Endometrial microvascular endothelial cells (primary cell): Measurements from ENCODE around the gene CPN2. TPM values are rescaled to one million over a fixed set of nuclear protein-coding genes. Genes with fewer than 3 reads are reported as not detected.

Source experiments
- in situ Hi-C: cut with HindIII; loops from 2 replicates; pipeline ENCODE4 v1.10.0; 2017; ENCODE audit warnings: low sequenced_read_pairs, low pct_unique_long_range_greater_than_20kb; ENCODE audit errors: inconsistent ontology term
- total RNA-seq: library from RNA; depleted of rRNA; stranded (reverse); fragments of >200 nt; gene quantifications from one replicate; pipeline ENCODE4 v1.2.3, GENCODE V29; 2015; ENCODE audit errors: inconsistent ontology term

The CPN2 gene
- total RNA-seq, 1 donor from 2014 or later, result not detected

DNA sequence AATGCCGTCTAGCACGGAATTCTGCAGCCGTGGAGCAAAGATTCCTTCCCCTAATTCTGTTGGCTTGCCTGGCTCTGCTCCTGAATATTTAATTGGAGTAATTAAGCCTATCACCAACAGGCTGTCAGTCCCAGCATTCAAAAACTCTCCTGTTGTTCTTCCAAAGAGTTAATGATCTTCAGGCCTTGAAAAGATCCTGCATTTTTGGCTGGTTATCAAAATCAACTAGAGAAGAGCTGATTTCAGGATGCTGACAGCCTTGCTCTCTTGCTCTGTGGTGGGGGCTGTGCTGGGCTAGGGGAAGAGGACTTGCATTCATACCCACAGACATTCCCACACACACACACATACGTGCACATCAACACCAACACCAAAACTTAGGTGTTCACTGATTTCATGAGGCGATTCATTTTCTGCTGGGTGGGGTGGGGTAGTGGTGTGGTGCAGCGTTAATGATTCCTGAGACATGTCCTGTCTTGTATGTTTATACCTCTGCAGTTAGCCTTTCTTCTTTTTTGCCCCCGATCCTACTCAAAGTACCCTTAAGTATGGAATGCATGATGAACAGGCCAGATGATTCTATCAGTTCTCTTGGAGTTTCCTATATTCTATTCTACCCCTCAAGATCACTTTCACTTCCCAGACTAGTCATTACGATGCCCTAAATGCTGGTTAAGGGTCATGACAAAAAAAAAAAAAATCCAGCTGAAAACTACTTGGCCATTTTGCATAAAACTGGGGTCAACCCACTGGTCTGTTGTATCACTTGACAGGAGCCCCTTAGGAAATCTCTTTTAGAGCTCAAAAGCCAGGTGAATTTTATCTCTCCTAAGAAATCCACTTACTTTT lies 42.3 kb downstream of the CPN2 start:
- in situ Hi-C loops, result loop anchor here (10.0 to 25.0 kb wide), 4 partner anchors 174 to 534 kb away; partner anchors contain the start of gene HES1

DNA sequence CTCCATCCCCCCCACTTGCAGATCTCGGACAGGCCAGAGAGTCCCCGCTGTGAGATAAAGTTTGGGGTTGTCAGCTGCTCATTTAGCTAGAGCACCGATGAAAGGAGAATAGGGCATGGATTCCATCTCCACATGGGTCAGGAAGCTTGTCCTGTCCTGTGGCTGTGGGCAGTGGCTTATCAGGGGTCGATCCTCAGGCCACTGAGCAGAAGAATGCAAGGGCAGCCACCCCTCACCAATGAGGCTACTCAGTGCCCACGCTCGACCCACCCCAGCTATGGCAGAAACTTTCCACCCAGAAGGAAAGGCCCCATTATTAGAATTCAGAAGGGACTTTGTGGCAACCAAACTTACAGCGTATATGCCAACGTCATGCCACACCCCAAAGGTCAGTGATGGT lies 43.3 kb downstream of the CPN2 start:
- in situ Hi-C loops, result loop anchor here (10.0 to 25.0 kb wide), 4 partner anchors 173 to 533 kb away; partner anchors contain the start of gene HES1

DNA sequence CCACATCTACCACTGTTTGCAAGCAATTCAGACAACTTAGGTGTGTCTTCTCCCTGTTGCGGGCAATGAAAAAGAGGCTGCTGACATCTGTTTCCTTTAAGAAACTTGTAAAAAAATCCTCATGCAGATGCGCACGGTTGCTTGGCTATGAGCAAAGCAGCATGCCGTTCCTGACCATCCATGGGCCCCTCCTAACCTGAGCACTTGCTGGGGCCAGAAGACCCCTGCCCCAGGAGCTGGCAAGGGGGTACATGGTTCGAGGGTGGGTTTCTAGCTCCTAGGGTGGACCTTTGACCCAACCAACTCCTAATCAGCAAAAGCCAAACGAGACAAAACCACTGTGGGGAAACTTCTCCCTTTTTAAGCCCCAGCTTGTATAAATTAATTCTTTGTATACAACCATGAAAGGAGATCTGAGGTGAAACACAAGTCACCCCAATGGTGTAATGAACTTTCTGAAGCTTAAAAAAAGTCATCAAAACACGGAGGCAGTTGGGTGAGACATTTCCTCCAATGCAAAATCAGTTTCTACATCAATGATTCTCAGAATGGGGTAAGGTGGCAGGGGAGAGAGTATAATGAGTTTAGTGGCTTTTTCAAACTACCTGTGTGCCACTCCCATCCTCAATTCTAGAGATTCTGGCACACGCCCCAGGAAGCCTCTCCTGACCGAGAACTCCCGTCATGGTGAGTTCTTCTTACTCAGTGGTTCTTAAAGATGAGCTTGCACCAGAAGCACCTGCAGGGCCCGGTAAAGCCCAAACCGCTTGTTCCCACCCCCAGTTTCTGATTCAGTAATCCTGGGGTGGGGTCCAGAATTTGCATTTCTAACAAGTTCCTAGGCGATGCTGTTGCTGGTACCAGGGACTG lies 44.1 kb downstream of the CPN2 start:
- in situ Hi-C loops, result loop anchor here (10.0 to 25.0 kb wide), 4 partner anchors 172 to 532 kb away; partner anchors contain the start of gene HES1

DNA sequence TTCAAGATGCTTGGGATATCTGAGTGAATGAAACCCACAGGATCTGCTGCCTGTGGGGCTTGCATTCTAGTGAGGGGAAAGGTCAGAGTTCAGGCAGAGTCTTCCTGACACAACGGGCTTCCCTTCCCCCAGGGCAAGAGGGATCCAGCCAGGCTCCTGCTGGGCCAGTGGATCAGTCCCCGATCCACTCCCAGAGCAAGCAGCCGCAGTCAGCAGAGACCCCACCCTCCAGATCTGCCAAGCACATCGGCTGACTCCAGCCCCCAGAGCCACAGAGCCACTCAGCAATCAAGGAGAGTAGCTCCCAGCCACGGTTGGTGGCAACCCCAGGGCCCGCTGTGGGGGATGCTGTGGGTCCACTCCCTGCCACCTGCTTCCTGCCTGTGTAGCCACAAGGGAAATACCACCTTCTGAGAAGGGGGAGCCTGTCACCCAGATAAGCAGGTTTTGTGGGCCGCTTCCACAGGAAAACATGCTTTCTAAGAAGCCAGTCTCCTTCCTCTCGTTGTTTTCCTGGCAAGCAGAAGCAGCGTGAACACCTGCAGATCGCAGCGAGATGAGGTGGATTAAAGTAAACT lies 44.9 kb downstream of the CPN2 start:
- in situ Hi-C loops, result loop anchor here (10.0 to 25.0 kb wide), 4 partner anchors 171 to 531 kb away; partner anchors contain the start of gene HES1

DNA sequence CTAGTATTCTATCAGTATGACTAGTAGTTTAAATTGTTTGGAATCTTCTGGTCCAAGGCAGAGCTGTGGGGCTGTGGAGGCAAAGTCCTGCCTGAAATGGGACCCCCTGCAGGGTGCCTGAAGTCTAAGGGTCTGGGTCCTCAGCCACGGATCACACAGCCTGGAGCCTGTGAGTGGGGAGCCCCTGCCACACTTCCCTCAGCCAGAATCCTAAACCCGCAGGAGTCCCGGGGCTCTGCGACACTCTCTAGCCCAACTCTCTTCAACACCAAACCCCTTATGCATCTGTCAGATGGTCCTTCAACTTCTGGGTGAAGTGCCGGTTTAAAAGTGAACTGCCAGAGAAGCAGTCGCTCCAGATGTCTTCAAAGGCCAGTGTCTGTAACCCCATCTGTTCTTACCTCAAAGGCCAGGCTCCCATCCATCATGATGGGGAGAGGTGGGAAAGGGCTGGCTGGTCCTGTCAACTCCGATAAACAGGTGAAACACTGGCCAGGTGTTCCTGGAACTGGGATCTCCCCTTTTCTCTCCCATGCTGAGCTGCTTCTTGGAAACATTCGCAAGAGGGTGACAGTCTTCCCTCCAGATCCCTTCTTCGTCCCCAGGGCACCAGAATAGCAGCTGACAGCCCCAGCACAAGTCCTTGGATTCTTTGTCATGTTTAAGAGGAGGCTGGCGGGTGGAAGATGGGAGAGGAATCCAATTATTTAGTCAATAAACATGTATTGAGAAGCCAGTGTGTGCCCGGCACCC lies 45.6 kb downstream of the CPN2 start:
- in situ Hi-C loops, result loop anchor here (10.0 to 25.0 kb wide), 4 partner anchors 171 to 531 kb away; partner anchors contain the start of gene HES1

DNA sequence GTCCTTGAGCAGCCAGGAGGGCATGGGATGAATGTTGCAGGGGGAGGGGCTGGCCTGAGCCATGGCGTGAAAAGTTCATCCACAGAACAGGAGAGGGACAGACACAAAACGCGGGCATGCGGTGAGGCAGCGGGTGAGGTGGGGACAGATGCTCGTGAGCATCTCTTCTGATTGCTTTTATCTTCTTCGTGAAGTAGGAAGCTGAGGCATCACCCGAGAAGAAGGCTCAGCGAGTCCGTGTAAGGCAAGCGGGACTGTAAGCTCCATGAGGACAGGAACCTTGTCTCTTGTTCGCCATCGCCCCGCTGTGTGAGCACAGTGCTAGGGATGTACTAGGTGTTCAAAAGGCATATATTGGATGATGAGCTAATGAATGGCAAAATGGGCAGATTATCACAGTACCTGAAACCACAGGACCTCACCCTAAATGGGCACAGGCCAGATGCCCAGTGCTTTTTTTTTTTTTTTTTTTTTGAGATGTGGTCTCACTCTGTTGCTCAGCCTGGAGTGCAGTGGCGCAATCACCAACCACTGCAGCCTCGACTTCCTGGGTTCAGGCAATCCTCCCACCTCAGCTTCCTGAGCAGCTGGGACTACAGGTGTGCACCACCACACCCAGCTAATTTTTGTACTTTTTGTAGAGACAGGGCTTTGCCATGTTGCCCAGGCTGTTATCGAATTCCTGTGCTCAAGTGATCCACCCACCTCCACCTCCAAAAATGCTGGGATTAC lies 46.8 kb downstream of the CPN2 start:
- in situ Hi-C loops, result loop anchor here (10.0 to 25.0 kb wide), 4 partner anchors 170 to 530 kb away; partner anchors contain the start of gene HES1

DNA sequence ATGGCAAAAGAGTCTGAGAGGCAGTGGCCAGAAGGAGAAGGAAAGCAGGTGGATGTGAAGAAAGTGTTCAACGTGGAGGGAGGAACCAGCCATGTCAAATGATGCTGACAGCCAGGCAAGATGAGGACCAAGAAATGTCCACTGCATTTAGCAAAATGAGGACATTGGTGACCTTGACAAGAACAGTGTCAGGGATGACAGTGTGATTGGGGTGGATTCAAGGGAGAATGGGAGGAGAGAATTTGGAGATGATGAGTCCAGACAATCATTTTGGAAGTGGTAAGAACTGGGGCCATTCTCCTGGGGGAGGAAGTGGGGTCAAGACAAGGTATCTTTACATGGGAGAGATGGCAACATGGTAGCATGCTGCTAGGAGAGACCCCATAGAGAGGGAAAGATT lies 47.4 kb downstream of the CPN2 start:
- in situ Hi-C loops, result loop anchor here (10.0 to 25.0 kb wide), 4 partner anchors 169 to 529 kb away; partner anchors contain the start of gene HES1

DNA sequence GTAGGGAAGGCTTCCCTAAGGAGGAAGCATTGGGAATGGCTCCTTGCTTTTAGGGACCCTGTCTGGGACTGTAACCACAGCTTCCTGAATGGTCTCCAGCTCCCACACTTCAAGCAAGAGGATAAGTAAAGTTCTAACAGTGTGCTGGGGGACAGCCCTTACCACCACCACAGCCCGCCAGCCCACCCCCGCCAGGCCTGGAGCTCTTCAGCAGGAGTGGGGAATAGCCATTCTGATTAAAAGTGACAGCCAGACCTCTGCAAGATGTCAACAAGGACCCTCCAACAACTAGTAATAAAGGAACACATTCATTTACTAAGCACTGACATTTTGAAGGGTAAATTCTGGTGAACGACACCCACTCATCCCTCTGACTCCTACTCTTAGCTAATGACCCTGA lies 49.4 kb downstream of the CPN2 start:
- in situ Hi-C loops, result loop anchor here (10.0 to 25.0 kb wide), 4 partner anchors 167 to 527 kb away; partner anchors contain the start of gene HES1

DNA sequence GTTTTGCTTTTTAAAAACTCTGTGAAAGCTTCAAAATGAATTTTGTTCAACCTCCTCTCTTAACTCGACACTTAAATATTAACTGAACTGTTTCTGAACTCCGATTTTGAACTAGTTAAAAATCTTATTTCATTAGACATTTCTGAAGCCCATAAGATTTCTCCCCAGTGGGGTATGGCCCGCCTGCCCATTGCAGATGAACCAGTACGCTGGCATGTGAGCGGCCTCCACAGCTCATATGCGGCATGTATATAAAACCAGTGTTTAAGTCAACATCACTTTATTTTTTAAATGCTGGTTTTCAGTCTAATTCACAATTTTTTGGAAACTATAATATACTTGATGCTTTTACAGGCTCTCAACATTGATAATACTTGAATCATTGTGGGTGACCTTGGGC lies 50.2 kb downstream of the CPN2 start:
- in situ Hi-C loops, result loop anchor here (10.0 to 25.0 kb wide), 4 partner anchors 166 to 526 kb away; partner anchors contain the start of gene HES1

DNA sequence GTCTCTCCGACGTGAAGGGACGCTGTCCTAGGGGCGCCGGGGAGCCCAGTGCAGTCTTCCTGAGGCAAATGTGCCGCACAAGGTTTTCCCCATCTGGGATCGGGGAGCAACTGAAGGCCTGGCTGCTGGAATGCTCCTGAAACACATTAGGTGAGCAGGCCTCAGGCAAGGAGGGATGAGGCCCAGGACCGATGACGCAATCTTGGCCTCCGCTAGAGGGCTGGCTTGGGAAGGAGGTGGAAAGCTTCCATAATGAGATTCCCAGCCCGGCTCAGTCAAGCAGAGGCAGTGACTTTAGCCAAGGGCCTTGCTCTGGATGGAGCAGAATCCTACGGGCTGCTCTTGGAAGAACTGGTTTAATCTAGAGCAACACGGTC lies 50.8 kb downstream of the CPN2 start:
- in situ Hi-C loops, result loop anchor here (10.0 to 25.0 kb wide), 4 partner anchors 166 to 526 kb away; partner anchors contain the start of gene HES1

DNA sequence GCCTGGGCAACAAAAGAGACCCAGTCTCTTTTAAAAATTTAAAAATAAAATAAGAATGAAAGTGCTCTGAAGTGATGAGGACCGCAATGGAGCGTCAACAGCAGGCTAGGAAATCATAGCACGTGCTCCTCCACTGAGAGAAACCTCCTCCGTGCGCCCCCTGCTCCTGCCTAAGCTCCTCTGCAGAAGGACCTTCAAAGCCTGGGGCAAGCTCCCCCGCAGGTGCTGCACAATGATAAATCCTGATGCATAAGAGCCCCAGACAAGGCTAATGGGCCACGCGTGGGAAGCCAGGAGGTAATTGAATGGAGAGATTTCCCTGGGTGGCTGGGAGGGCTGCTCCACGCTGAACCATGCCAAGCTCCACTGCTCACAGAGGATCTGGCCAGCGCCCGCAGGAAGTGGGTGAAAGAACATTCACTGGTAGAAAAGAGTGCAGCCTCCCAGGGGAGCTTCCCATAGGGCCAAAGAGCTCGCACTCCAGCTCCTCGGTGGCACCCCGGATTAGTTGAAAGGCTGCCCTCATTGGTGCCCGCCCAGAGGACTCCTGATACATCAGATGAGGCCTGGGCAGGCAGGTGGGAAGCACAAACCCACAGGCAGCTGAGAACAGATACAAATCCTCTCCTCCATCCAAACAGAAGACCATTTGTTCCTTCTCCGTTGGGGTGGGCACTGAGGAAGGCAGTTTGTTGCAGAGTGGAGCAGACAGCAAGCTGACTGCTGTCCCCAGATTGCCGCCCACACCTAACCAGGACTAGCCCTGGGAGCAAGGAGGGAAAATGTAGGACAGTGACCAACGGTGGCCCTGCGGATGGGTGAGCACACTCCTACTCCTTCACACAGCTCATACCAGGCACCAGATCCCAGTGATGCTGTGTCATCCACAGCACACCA lies 52.5 kb downstream of the CPN2 start:
- in situ Hi-C loops, result no loop called here

DNA sequence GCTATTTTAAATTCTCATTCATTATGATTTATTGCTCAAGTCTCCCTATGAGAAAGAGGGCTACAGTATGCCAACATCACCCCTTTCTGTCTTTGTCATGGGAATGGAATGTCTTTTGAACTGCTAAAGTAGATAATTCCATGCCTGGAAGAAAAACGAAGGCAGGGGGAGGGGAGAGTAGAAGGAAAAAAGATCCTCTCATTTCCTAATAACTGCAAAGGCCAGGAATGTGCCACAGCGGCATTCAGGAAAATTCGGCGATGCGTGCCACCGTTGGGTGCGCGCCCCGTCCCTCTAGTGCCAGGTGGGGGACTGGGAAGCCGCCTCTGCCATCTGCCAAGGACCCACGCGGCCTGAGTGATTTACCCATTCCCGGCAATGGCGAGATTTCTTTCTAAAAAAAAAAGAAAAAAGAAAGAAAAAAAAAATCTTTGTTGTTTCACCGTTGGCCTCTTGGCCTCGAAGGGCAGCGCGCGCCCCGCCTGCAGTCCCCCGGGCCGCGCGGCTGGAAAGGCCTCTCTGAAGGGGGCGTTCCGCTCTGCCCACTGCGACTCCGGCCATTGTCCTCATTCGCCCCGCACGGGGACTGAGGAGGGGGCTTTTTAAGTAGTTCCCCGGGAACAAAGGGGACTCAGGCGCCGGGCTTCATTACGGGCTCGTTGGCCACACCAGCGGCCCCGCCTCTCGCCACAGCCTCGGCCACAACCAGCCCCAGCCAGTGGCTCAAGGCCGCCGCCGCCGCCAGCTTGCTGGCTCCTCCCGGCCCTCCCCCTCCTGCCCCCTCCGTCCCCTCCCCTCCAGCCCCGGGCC lies 54.5 kb downstream of the CPN2 start:
- in situ Hi-C loops, result no loop called here

DNA sequence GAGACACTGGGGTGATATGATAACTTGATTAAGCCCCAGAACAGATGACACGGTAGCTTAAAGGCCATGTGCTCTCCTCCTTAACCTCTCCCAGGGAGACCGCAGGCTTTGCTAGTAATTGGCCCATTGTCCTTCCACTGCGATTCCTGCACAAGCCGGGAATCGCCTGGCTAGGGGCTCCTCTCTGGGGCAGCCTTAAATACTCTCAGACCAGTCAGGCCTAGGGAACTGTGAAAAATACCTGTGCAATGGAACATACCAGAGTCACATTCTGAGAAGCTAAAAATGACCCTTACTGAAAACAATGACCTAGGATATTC lies 56.3 kb downstream of the CPN2 start:
- in situ Hi-C loops, result no loop called here

DNA sequence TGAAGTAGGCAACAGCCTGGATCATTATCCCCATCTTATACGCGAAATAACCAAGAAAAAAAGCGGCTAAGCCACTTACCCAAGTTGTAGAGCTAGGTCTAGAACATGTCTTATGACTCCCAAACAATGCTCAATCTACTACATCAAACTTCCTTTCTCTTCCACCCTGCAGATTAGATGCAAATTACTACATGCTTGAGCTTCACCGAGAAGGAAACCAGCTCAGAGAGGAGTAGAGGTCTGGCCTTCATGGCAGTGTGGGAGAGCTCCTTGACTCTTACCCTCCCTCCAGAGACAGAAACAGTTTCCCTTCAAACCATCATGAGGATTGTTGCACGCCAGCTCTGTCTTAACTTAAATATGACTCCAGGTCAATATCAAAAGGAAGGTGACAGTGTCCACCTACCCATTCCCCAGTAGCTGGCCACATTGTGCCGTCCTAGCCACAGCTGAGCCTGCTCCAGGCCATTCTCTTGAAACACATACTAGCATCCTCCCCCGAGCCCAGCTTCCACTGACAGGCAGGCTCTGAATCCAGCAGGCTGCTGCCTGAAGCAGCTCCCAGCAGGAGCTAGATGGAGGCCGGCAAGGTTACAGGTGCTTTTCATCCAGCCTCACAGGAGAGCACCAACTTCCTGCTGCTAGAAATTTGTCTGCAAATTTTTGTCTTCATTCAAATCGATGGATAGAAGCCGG lies 56.8 kb downstream of the CPN2 start:
- in situ Hi-C loops, result no loop called here

DNA sequence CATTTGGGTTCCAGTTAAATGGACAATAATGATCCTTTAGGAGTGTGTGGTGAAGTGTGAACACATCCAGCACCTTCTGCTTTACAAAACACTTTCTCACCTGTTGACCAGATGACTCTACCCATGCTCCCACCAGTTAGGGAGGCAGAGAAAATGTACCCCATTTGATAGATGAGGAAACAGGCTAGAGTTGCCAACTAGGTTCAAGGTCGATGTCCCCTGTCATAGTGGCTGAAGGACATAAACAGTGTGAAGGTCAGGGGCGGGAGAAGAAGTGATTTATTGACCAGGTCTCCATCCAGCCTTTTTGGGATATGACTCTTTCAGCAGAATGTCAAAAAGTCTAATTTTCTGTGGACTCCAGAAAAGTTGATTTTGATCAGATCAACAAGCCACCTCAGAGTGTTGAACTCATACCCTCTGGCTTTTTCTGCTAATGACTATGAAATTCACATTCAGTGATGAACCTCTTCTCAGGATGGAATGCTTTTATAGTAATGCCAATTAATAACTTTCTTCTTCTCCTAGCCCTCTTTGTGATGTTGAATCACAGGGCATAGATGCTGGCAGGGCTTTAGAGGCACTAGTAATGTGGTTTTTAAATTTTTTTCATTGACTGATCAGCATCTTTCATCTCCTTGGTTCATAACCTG lies 57.5 kb downstream of the CPN2 start:
- in situ Hi-C loops, result no loop called here
